ENCODE measurements around the gene SEMA3C. TPM values are rescaled to one million over a fixed set of nuclear protein-coding genes. Genes with fewer than 3 reads are reported as not detected.

The SEMA3C gene
- total and polyA plus RNA-seq, 2 donors (not counting 3 experiments of a cell fraction or from before 2014, with no cell fraction given): 0.01 to 0.09 TPM

GRCh38 chr7:80719261-80719660 is 199.6 kb downstream of the SEMA3C start:
- no peak for FAIRE-seq
- Histone ChIP-seq H3K9me3 (replicated peaks; ENCODE audit: control insufficient read depth, insufficient read depth, low read length) (no peaks in the 10 kb centered on the region), H3K9ac (replicated peaks; ENCODE audit: extremely low read depth, insufficient read depth, low read length) (no peak overlapping the region), H3K4me3 (replicated peaks in 1 of 3; ENCODE audit: insufficient read depth in 1 of 3, low read depth in 1 of 3, low read length in 3 of 3) (no peak overlapping the region), H3K27ac (ENCODE audit: insufficient read depth, low read depth, low read length) (no peak overlapping the region), H3K4me1 (ENCODE audit: control insufficient read depth, extremely low read depth, insufficient read depth, low read length) (peaks cover 4% of the 10 kb centered on the region), H4K20me1 (replicated peaks; ENCODE audit: control insufficient read depth, extremely low read depth, insufficient read depth, low read length) (no peaks in the 10 kb centered on the region), H3K36me3 (ENCODE audit: control insufficient read depth in 2 of 2, extremely low read depth in 1 of 2, insufficient read depth in 2 of 2, low read length in 2 of 2) (no peaks in the 10 kb centered on the region), H2AFZ (ENCODE audit: low read depth, low read length) (no peak overlapping the region), H3K79me2 (ENCODE audit: control insufficient read depth, insufficient read depth, low read length) (no peaks in the 10 kb centered on the region), H3K27me3 (ENCODE audit: control insufficient read depth in 2 of 2, insufficient read depth in 2 of 2, low read length in 2 of 2) (peaks cover 0 to 2% of the 10 kb centered on the region in 2 experiments), H3K9me1 (replicated peaks; ENCODE audit: control insufficient read depth, extremely low read depth, insufficient read depth, low read length) (no peaks in the 10 kb centered on the region), H3K4me2 (ENCODE audit: insufficient read depth, low read length) (no peak overlapping the region)
- no peak for DNase-seq (ENCODE audit: low read depth, low spot score)
- no TSS peak for BruUV-seq (replicated peaks)
- ChIA-PET CTCF (no interaction called here), POLR2A (no interaction called here)
- dilution Hi-C loops (cut with MboI; ENCODE audit: extremely low pct_ligation_motif_present, low sequenced_read_pairs): no loop called here
- TF ChIP-seq POLR2AphosphoS5 (IDR thresholded peaks at IDR 0.05; ENCODE audit: insufficient read depth, low read depth, low read length) (no peak), MYC (IDR thresholded peaks at IDR 0.05; ENCODE audit: low read depth, low read length) (no peak), FOS (IDR thresholded peaks at IDR 0.05; ENCODE audit: borderline replicate concordance, insufficient read depth, low read length) (no peak), EZH2 (IDR thresholded peaks at IDR 0.05; ENCODE audit: borderline replicate concordance, low read depth, low read length, severe bottlenecking) (no peak), GATA2 (IDR thresholded peaks at IDR 0.05; ENCODE audit: insufficient read depth, insufficient read length, low read depth, low read length) (no peak), POLR2A (IDR thresholded peaks at IDR 0.05; ENCODE audit: low read depth, low read length) (no peak), JUN (IDR thresholded peaks at IDR 0.05; ENCODE audit: borderline replicate concordance, insufficient read depth, insufficient read length, low read depth) (no peak)
- TF ChIP-seq, protein P1, sequence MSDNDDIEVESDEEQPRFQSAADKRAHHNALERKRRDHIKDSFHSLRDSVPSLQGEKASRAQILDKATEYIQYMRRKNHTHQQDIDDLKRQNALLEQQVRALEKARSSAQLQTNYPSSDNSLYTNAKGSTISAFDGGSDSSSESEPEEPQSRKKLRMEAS (IDR thresholded peaks at IDR 0.05; ENCODE audit: insufficient read depth, insufficient read length): no peak
- intact Hi-C loops (cut with micrococcal nuclease): no loop called here

- no peak for FAIRE-seq
- no TSS peak for BruUV-seq (replicated peaks)
- intact Hi-C loops (cut with micrococcal nuclease) (no loop called here), dilution Hi-C loops (cut with MboI; ENCODE audit: extremely low pct_ligation_motif_present, low sequenced_read_pairs) (no loop called here)
- H3K9me3 ChIP-seq (replicated peaks; ENCODE audit: control insufficient read depth, insufficient read depth, low read length): no peaks in the 10 kb centered on the region
- no peaks in the 10 kb centered on the region for H3K79me2 ChIP-seq (ENCODE audit: control insufficient read depth, insufficient read depth, low read length)
- no peaks in the 10 kb centered on the region for H3K9me1 ChIP-seq (replicated peaks; ENCODE audit: control insufficient read depth, extremely low read depth, insufficient read depth, low read length)
- CTCF ChIA-PET: interaction anchor here (0.8 kb wide), 1 partner anchor 27 kb away, joined by 3 read pairs; no protein-coding TSS in a partner anchor
- no peak overlapping the region for H3K27ac ChIP-seq (ENCODE audit: insufficient read depth, low read depth, low read length)
- POLR2A ChIA-PET: no interaction called here
- H3K4me1 ChIP-seq (ENCODE audit: control insufficient read depth, extremely low read depth, insufficient read depth, low read length): no peaks in the 10 kb centered on the region
- H3K9ac ChIP-seq (replicated peaks; ENCODE audit: extremely low read depth, insufficient read depth, low read length): no peak overlapping the region
- no peak overlapping the region for H2AFZ ChIP-seq (ENCODE audit: low read depth, low read length)
- H3K4me3 ChIP-seq (replicated peaks in 1 of 3; ENCODE audit: insufficient read depth in 1 of 3, low read depth in 1 of 3, low read length in 3 of 3): no peak overlapping the region
- H3K36me3 ChIP-seq (ENCODE audit: control insufficient read depth in 2 of 2, extremely low read depth in 1 of 2, insufficient read depth in 2 of 2, low read length in 2 of 2): no peaks in the 10 kb centered on the region
- TF ChIP-seq EZH2 (IDR thresholded peaks at IDR 0.05; ENCODE audit: borderline replicate concordance, low read depth, low read length, severe bottlenecking): no peak
- no peak for TF ChIP-seq POLR2AphosphoS5 (IDR thresholded peaks at IDR 0.05; ENCODE audit: insufficient read depth, low read depth, low read length)
- TF ChIP-seq, protein P2, sequence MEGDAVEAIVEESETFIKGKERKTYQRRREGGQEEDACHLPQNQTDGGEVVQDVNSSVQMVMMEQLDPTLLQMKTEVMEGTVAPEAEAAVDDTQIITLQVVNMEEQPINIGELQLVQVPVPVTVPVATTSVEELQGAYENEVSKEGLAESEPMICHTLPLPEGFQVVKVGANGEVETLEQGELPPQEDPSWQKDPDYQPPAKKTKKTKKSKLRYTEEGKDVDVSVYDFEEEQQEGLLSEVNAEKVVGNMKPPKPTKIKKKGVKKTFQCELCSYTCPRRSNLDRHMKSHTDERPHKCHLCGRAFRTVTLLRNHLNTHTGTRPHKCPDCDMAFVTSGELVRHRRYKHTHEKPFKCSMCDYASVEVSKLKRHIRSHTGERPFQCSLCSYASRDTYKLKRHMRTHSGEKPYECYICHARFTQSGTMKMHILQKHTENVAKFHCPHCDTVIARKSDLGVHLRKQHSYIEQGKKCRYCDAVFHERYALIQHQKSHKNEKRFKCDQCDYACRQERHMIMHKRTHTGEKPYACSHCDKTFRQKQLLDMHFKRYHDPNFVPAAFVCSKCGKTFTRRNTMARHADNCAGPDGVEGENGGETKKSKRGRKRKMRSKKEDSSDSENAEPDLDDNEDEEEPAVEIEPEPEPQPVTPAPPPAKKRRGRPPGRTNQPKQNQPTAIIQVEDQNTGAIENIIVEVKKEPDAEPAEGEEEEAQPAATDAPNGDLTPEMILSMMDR (IDR thresholded peaks at IDR 0.05; ENCODE audit: extremely low read depth in 1 of 2, insufficient read depth in 1 of 2, low read depth in 1 of 2, low read length in 2 of 2): no peak
- TF ChIP-seq JUN (IDR thresholded peaks at IDR 0.05; ENCODE audit: borderline replicate concordance, insufficient read depth, insufficient read length, low read depth): no peak
- no peak for TF ChIP-seq POLR2A (IDR thresholded peaks at IDR 0.05; ENCODE audit: low read depth, low read length)
- no peak for TF ChIP-seq MYC (IDR thresholded peaks at IDR 0.05; ENCODE audit: low read depth, low read length)
- TF ChIP-seq, protein P1 (IDR thresholded peaks at IDR 0.05; ENCODE audit: insufficient read depth, insufficient read length): no peak
- no peak for TF ChIP-seq GATA2 (IDR thresholded peaks at IDR 0.05; ENCODE audit: insufficient read depth, insufficient read length, low read depth, low read length)
- TF ChIP-seq FOS (IDR thresholded peaks at IDR 0.05; ENCODE audit: borderline replicate concordance, insufficient read depth, low read length): no peak
- no peaks in the 10 kb centered on the region for H4K20me1 ChIP-seq (replicated peaks; ENCODE audit: control insufficient read depth, extremely low read depth, insufficient read depth, low read length)
- H3K4me2 ChIP-seq (ENCODE audit: insufficient read depth, low read length): no peak overlapping the region
- DNase-seq (ENCODE audit: low read depth, low spot score): no peak
- H3K27me3 ChIP-seq (ENCODE audit: control insufficient read depth in 2 of 2, insufficient read depth in 2 of 2, low read length in 2 of 2): peaks cover 3 to 6% of the 10 kb centered on the region in 2 experiments
Measured at GRCh38 chr7:80711531-80711930, 207.3 kb downstream of the SEMA3C start.
